B cell (primary cell): Measurements from ENCODE around the gene NDUFS3. TPM values are rescaled to one million over a fixed set of nuclear protein-coding genes. Genes with fewer than 3 reads are reported as not detected.

ENCODE experiments used
- ATAC-seq: fragments of 200-7000 bp; cut with Tn5 transposase; one replicate; pipeline ENCODE4 v1.10.0; 2021; ENCODE audit warnings: low read depth, mild to moderate bottlenecking, moderate number of reproducible peaks, moderate library complexity
- CTCF ChIA-PET: fragments of 350-600 bp; sonication (Branson Sonifier 250); formaldehyde crosslinking; loops from one replicate; lab custom pipeline; 2021; ENCODE audit warnings: antibody characterized with exemption, inconsistent platforms; lab: Charles Lee
- POLR2A ChIA-PET: fragments of 350-600 bp; sonication (Branson Sonifier 250); formaldehyde crosslinking; loops from one replicate; lab custom pipeline; 2021; ENCODE audit warnings: antibody characterized with exemption; lab: Charles Lee
- DNase-seq: peaks from one replicate; pipeline ENCODE4 v3.0.0; 2013
- H2AFZ ChIP-seq: 2 replicates; pipeline ENCODE4 v1.6.1; 2012; ENCODE audit warnings: mild to moderate bottlenecking, low read depth, low read length; ENCODE audit not compliant: insufficient read depth, poor library complexity, severe bottlenecking
- H3K27ac ChIP-seq, 2 donors: 1 replicate in 1 of 2; 2 replicates in 1 of 2; pipeline ENCODE4 v1.5.1; 2012 to 2013; ENCODE audit warnings: low read length in 2 of 2, mild to moderate bottlenecking in 2 of 2, moderate library complexity in 1 of 2
- H3K27me3 ChIP-seq, 4 experiments: fragments of 200-600 bp in 1 of 4; sonication (generic) in 1 of 4; replicated peaks in 1 of 4; 1 replicate in 2 of 4; 2 replicates in 2 of 4; pipeline versions ENCODE4 v1.6.1 to v1.7.0; 2013 to 2016; ENCODE audit warnings: low read length in 3 of 4, mild to moderate bottlenecking in 2 of 4, mixed read lengths in 1 of 4, moderate library complexity in 1 of 4; ENCODE audit not compliant: insufficient read depth in 4 of 4, control insufficient read depth in 3 of 4; ENCODE audit errors: control extremely low read depth in 1 of 4
- H3K36me3 ChIP-seq, 2 experiments: replicated peaks in 1 of 2; 1 replicate in 1 of 2; 2 replicates in 1 of 2; pipeline versions ENCODE4 v1.6.1 to v1.7.1; 2013; ENCODE audit warnings: low read length in 1 of 2; ENCODE audit not compliant: insufficient read depth in 2 of 2, control insufficient read depth in 1 of 2; ENCODE audit errors: control extremely low read depth in 1 of 2, extremely low read depth in 1 of 2
- H3K4me1 ChIP-seq, 2 donors: fragments of 200-600 bp in 1 of 2; sonication (generic) in 1 of 2; 1 replicate in 1 of 2; 2 replicates in 1 of 2; pipeline versions ENCODE4 v1.5.1 to v1.6.1; 2013 to 2017; ENCODE audit warnings: low read length in 2 of 2; ENCODE audit not compliant: control insufficient read depth in 2 of 2, insufficient read depth in 2 of 2
- H3K4me2 ChIP-seq: replicated peaks from 2 replicates; pipeline ENCODE3; 2012; ENCODE audit warnings: mild to moderate bottlenecking, low read depth, low read length; ENCODE audit not compliant: poor library complexity, severe bottlenecking
- H3K4me3 ChIP-seq, 5 experiments: fragments of 200-600 bp in 1 of 5; sonication (generic) in 1 of 5; 1 replicate in 3 of 5; 2 replicates in 2 of 5; pipeline versions ENCODE4 v1.5.1 to v1.7.0; 2011 to 2016; ENCODE audit warnings: low read length in 4 of 5, mild to moderate bottlenecking in 4 of 5, low read depth in 2 of 5, control low read depth in 1 of 5, moderate library complexity in 1 of 5; ENCODE audit not compliant: insufficient read depth in 1 of 5; ENCODE audit errors: control extremely low read depth in 1 of 5, extremely low read depth in 1 of 5
- H3K79me2 ChIP-seq: fragments of 200-600 bp; sonication (generic); one replicate; pipeline ENCODE4 v1.6.0; 2016; ENCODE audit warnings: low read length; ENCODE audit not compliant: control insufficient read depth, insufficient read depth
- H3K9ac ChIP-seq: fragments of 200-600 bp; sonication (generic); 2 replicates; pipeline ENCODE4 v1.6.1; 2017; ENCODE audit warnings: mild to moderate bottlenecking, low read length, moderate library complexity
- H3K9me3 ChIP-seq, 3 donors: one replicate each; pipeline versions ENCODE4 v1.6.1 to v1.7.1; 2013; ENCODE audit warnings: low read length in 2 of 3; ENCODE audit not compliant: control insufficient read depth in 2 of 3, insufficient read depth in 1 of 3; ENCODE audit errors: control extremely low read depth in 1 of 3
- H4K20me1 ChIP-seq: 2 replicates; pipeline ENCODE4 v1.6.0; 2012; ENCODE audit warnings: mild to moderate bottlenecking, low read length; ENCODE audit not compliant: insufficient read depth, control insufficient read depth, poor library complexity, severe bottlenecking
- H3K27ac Mint-ChIP-seq: one replicate; pipeline ENCODE4 v1.8.0; 2021; ENCODE audit warnings: mixed read lengths
- H3K27me3 Mint-ChIP-seq: one replicate; pipeline ENCODE4 v1.8.0; 2021; ENCODE audit warnings: mixed read lengths
- H3K4me1 Mint-ChIP-seq: one replicate; pipeline ENCODE4 v1.8.0; 2021; ENCODE audit warnings: mixed read lengths
- H3K4me3 Mint-ChIP-seq: one replicate; pipeline ENCODE4 v1.8.0; 2021; ENCODE audit warnings: mixed read lengths
- H3K9me3 Mint-ChIP-seq: one replicate; pipeline ENCODE4 v1.8.0; 2022; ENCODE audit warnings: mixed read lengths; ENCODE audit not compliant: insufficient read depth
- CTCF ChIP-seq: fragments of 200-600 bp; IDR thresholded peaks from one replicate; pipeline ENCODE4 v1.8.0; 2022; ENCODE audit warnings: antibody characterized with exemption, mild to moderate bottlenecking
- EZH2 ChIP-seq: IDR thresholded peaks from 2 replicates; pipeline ENCODE4 v1.6.1; 2012; ENCODE audit warnings: borderline replicate concordance, low read depth, mild to moderate bottlenecking, moderate library complexity, low read length; ENCODE audit not compliant: insufficient read depth, poor library complexity, severe bottlenecking
- WGBS: methylation state at CpG from one replicate; pipeline ENCODE4 v1.1.5; 2013; ENCODE audit warnings: missing lambda C conversion rate; ENCODE audit not compliant: insufficient coverage; 5-methylcytosine and 5-hydroxymethylcytosine counted together
- intact Hi-C: fragments of 100-400 bp; cut with micrococcal nuclease; formaldehyde crosslinking; loops from one replicate; pipeline ENCODE4 v1.10.0; 2022
- polyA plus RNA-seq: library from polyadenylated mRNA; depleted of rRNA; stranded (reverse); fragments of >200 nt; gene quantifications from 2 replicates; pipeline ENCODE4 v1.2.3, GENCODE V29; 2012
- total RNA-seq, 2 donors: library from RNA; stranded (reverse); fragments of 120-200 nt in 1 of 2; gene quantifications; 1 replicate in 1 of 2; 2 replicates in 1 of 2; pipeline versions ENCODE4 v1.2.3 to v1.2.4, GENCODE V29; 2013 to 2022

NDUFS3 gene
- total and polyA plus RNA-seq, 2 donors (not counting 1 experiment from before 2014, with no cell fraction given): 78.5 to 79.5 TPM

DNA sequence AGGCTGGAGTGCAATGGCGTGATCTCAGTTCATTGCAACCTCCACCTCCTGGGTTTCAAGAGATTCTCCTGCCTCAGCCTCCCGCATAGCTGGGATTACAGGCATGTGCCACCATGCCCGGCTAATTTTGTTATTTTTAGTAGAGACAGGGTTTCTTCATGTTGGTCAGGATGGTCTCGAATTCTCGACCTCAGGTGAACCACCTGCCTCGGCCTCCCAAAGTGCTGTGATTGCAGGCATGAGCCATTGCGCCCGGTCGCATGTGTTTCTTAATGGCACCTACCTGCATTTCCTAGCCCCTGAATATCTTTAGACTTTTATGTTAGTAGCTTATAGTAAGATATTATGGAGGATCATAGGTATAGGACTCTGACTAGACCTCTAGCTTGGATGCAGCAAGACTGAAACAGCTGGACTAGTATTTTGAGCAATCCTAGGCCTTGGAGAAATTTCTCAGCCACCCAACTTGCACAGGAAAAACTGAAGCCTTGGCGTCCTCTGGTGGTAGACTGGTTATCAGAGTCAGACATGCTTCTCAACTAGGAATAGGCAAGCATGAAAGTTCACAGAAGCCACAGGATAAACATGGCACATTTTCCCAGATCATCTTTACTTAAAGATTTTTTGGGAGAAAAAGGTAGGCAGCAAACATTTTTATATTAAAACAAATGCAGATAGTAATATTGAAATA, 38.0 kb downstream of the NDUFS3 start:
- Histone ChIP-seq H2AFZ (no peak overlapping the region), H3K9me3 (no peaks in the 10 kb centered on the region), H3K27me3 (no peaks in the 10 kb centered on the region), H4K20me1 (no peaks in the 10 kb centered on the region), H3K4me2 (no peak overlapping the region), H3K9ac (no peak overlapping the region), H3K27ac (no peak overlapping the region), H3K4me3 (no peak overlapping the region), H3K79me2 (no peaks in the 10 kb centered on the region), H3K36me3 (peaks cover 16 to 30% of the 10 kb centered on the region in 2 experiments), H3K4me1 (peaks cover 2 to 3% of the 10 kb centered on the region in 2 donors)
- ChIA-PET POLR2A (no interaction called here), CTCF (interaction anchor here (0.6 kb wide), 1 partner anchor 79 kb away, joined by 3 read pairs; no protein-coding TSS in a partner anchor)
- ATAC-seq (no peak), DNase-seq (no peak)
- Mint-ChIP-seq H3K9me3 (no peaks in the 10 kb centered on the region), H3K4me1 (peaks cover 1% of the 10 kb centered on the region), H3K27me3 (no peaks in the 10 kb centered on the region), H3K4me3 (no peak overlapping the region), H3K27ac (no peak overlapping the region)
- intact Hi-C loops: no loop called here
- WGBS: 93% methylated on average over 2 of the region's 10 CpGs
- TF ChIP-seq EZH2 (no peak), CTCF (peak; percentile 31)

GRCh38 chr11:47617417-47617809, 38.5 kb downstream of the NDUFS3 start:
- Histone ChIP-seq H4K20me1 (no peaks in the 10 kb centered on the region), H3K4me2 (no peak overlapping the region), H3K4me3 (no peak overlapping the region), H3K9ac (no peak overlapping the region), H3K27me3 (no peaks in the 10 kb centered on the region), H3K79me2 (no peaks in the 10 kb centered on the region), H3K9me3 (no peaks in the 10 kb centered on the region), H3K27ac (no peak overlapping the region), H3K4me1 (no peaks in the 10 kb centered on the region), H3K36me3 (peaks cover 21 to 35% of the 10 kb centered on the region in 2 experiments), H2AFZ (no peak overlapping the region)
- DNase-seq: no peak
- Mint-ChIP-seq H3K27ac (no peak overlapping the region), H3K4me3 (no peak overlapping the region), H3K27me3 (no peaks in the 10 kb centered on the region), H3K4me1 (no peaks in the 10 kb centered on the region), H3K9me3 (no peaks in the 10 kb centered on the region)
- WGBS: no CpG with 5 or more reads among the region's 3 CpGs
- no peak for TF ChIP-seq EZH2
- TF ChIP-seq CTCF: no peak
- intact Hi-C loops: no loop called here
- ChIA-PET CTCF (interaction anchor here (0.6 kb wide), 1 partner anchor 78 kb away, joined by 3 read pairs; no protein-coding TSS in a partner anchor), POLR2A (no interaction called here)
- no peak for ATAC-seq
